Naive B cell (primary cell): ENCODE measurements around the gene COL13A1. TPM values are rescaled to one million over a fixed set of nuclear protein-coding genes. Genes with fewer than 3 reads are reported as not detected.

Experiments
- ATAC-seq, 2 donors: fragments of 150-1000 bp; cut with Tn5 transposase; 2 replicates each; pipeline ENCODE4 v1.10.0; 2021; ENCODE audit warnings: low read depth in 2 of 2, mild to moderate bottlenecking in 2 of 2, moderate library complexity in 2 of 2
- DNase-seq: peaks from one replicate; pipeline ENCODE4 v3.0.0; 2022
- H3K27ac Mint-ChIP-seq, 6 donors: one replicate each; pipeline ENCODE4 v1.8.0; 2020 to 2022; ENCODE audit warnings: mild to moderate bottlenecking in 6 of 6, mixed read lengths in 6 of 6, moderate library complexity in 5 of 6, inconsistent platforms in 2 of 6
- H3K27me3 Mint-ChIP-seq, 3 donors: one replicate each; pipeline ENCODE4 v1.8.0; 2021 to 2022; ENCODE audit warnings: mixed read lengths in 3 of 3, mild to moderate bottlenecking in 1 of 3
- H3K36me3 Mint-ChIP-seq, 2 donors: one replicate each; pipeline ENCODE4 v1.8.0; 2020 to 2022; ENCODE audit warnings: mixed read lengths in 2 of 2, inconsistent platforms in 1 of 2, mild to moderate bottlenecking in 1 of 2
- H3K4me1 Mint-ChIP-seq, 3 donors: one replicate each; pipeline ENCODE4 v1.8.0; 2020 to 2022; ENCODE audit warnings: mixed read lengths in 3 of 3, inconsistent platforms in 1 of 3, mild to moderate bottlenecking in 1 of 3, moderate library complexity in 1 of 3
- H3K4me3 Mint-ChIP-seq, 8 donors: one replicate each; pipeline ENCODE4 v1.8.0; 2020 to 2022; ENCODE audit warnings: mild to moderate bottlenecking in 8 of 8, mixed read lengths in 8 of 8, moderate library complexity in 8 of 8, inconsistent platforms in 2 of 8
- H3K9me3 Mint-ChIP-seq, 7 donors: one replicate each; pipeline ENCODE4 v1.8.0; 2020 to 2022; ENCODE audit warnings: mixed read lengths in 7 of 7, mild to moderate bottlenecking in 5 of 7, inconsistent platforms in 2 of 7, moderate library complexity in 1 of 7
- polyA plus RNA-seq, 6 donors: library from polyadenylated mRNA; unstranded; fragments of 300-500 nt; fragmentation: Illumina TruSeq; gene quantifications; one replicate each; pipeline ENCODE4 v1.2.3, GENCODE V29; 2021; ENCODE audit warnings: low read depth in 6 of 6

The COL13A1 gene
- polyA plus RNA-seq, 6 donors from 2014 or later: not detected

- Mint-ChIP-seq H3K9me3 (no peaks in the 10 kb centered on the region), H3K27me3 (peaks cover 5 to 25% (median 10%) of the 10 kb centered on the region in 3 donors), H3K27ac (no peak overlapping the region), H3K4me1 (peaks cover 0 to 13% (median 6%) of the 10 kb centered on the region in 3 donors), H3K36me3 (no peaks in the 10 kb centered on the region), H3K4me3 (no peak overlapping the region)
- no peak for ATAC-seq
- no peak for DNase-seq
Measured at GRCh38 chr10:69831231-69831855, 29.6 kb downstream of the COL13A1 start.

- ATAC-seq (no peak), DNase-seq (no peak)
- Mint-ChIP-seq H3K9me3 (no peaks in the 10 kb centered on the region), H3K27me3 (peaks cover 2 to 11% (median 5%) of the 10 kb centered on the region in 3 donors), H3K4me1 (peaks cover 0 to 8% (median 6%) of the 10 kb centered on the region in 3 donors), H3K4me3 (no peak overlapping the region), H3K36me3 (no peaks in the 10 kb centered on the region), H3K27ac (no peak overlapping the region)
Measured at GRCh38 chr10:69835233-69835632, 33.5 kb downstream of the COL13A1 start.

GRCh38 chr10:69835875-69836730 is 34.4 kb downstream of the COL13A1 start:
- Mint-ChIP-seq H3K27ac (peak overlapping the region in 1 of 6 donors; percentile 77), H3K4me3 (peak overlapping the region in 1 of 8 donors; percentile 72), H3K4me1 (peaks cover 0 to 8% (median 6%) of the 10 kb centered on the region in 3 donors)

GRCh38 chr10:69836731-69837030 is 35.0 kb downstream of the COL13A1 start:
- peaks cover 0 to 19% (median 5%) of the 10 kb centered on the region in 3 donors for H3K27me3 Mint-ChIP-seq
- no peaks in the 10 kb centered on the region for H3K36me3 Mint-ChIP-seq
- no peaks in the 10 kb centered on the region for H3K9me3 Mint-ChIP-seq
- no peak overlapping the region for H3K27ac Mint-ChIP-seq
- H3K4me3 Mint-ChIP-seq: no peak overlapping the region
- DNase-seq: no peak
- peaks cover 0 to 8% (median 6%) of the 10 kb centered on the region in 3 donors for H3K4me1 Mint-ChIP-seq
- ATAC-seq: no peak

More at GRCh38 chr10:69835875-69836730, 34.4 kb downstream of the COL13A1 start:
- Mint-ChIP-seq H3K27me3 (peaks cover 0 to 15% (median 5%) of the 10 kb centered on the region in 3 donors), H3K36me3 (no peaks in the 10 kb centered on the region), H3K9me3 (no peaks in the 10 kb centered on the region)
- DNase-seq: no peak
- no peak for ATAC-seq

DNA sequence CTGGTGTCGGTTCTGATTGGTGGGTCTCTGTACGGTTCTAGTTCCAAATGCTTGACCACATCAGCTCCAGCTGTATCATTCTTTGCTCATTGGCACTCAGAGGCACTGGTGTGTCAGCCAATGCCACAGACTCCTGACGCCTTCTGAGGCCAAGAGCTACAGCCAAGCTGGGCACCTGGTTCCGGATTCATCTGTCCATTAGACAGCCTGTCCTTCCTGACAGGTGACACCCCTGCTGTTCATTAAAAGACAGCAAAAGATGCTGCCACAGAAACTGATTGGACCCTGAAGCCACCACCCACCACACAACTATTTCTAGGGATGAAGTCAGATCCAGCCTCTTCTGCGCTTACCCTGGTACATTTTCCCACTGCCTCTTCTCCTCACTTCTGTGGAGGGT is 35.6 kb downstream of the COL13A1 start:
- no peaks in the 10 kb centered on the region for H3K9me3 Mint-ChIP-seq
- no peak for ATAC-seq
- no peaks in the 10 kb centered on the region for H3K36me3 Mint-ChIP-seq
- no peak overlapping the region for H3K4me3 Mint-ChIP-seq
- H3K27ac Mint-ChIP-seq: no peak overlapping the region
- H3K4me1 Mint-ChIP-seq: peaks cover 0 to 10% (median 6%) of the 10 kb centered on the region in 3 donors
- no peak for DNase-seq
- H3K27me3 Mint-ChIP-seq: peaks cover 0 to 19% (median 3%) of the 10 kb centered on the region in 3 donors

GRCh38 chr10:69838418-69838817 is 36.7 kb downstream of the COL13A1 start:
- Mint-ChIP-seq H3K4me1 (peaks cover 0 to 12% (median 6%) of the 10 kb centered on the region in 3 donors), H3K27ac (no peak overlapping the region), H3K9me3 (no peaks in the 10 kb centered on the region), H3K4me3 (no peak overlapping the region), H3K36me3 (no peaks in the 10 kb centered on the region), H3K27me3 (peaks cover 0 to 19% (median 0%) of the 10 kb centered on the region in 3 donors)
- no peak for DNase-seq
- ATAC-seq: no peak

DNA sequence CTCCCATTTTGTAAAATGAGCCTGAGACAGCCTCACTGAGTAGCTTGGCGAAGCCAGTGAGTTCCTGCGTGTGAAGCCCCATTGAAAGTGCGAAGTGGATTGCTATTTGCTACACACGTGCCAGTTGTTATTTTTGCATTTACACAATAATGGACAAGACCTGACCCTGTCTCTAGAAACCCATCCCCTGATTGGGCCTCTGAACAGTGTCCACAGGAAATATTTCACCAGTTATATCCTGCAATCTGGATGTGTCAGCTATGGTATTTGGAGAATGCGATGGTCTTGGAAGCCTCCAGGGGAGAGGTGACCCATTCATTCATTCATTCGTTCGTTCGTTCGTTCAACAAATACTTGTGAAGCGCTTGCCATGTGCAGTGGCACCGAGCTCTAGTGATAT is 37.1 kb downstream of the COL13A1 start:
- no peak overlapping the region for H3K4me3 Mint-ChIP-seq

DNA sequence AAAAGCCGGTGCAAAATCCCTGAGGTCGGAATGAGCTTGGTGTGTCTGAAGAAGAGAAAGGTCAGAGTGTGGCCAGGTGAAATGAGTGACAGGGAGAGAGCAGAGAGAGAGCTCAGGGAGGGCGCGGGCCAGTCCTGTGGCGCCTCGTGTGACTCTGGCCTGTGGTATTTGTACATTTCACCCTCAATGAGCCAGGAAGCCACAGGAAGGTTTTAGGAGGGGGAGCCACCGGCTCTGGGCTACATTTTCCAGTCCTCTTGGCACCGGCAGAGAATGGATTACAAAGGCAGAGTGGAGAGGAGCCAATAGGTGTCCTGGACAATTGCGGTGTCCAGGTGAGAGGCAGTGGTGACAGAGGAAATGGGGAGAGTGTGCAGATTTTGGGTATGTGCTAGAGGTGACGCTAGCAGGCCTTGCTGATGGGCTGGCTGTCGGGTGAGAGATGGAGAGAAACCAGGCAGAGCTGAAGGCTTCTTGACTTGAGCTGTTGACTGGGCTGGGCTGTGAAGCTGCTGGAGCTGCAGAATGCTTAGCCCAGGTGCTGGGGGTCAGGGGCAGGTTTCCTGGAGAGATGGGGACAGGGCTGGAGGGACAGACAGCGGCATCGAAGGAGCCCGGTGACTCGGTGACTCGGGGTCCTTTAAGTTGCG is 38.1 kb downstream of the COL13A1 start:
- no peaks in the 10 kb centered on the region for H3K36me3 Mint-ChIP-seq
- DNase-seq: no peak
- no peak overlapping the region for H3K27ac Mint-ChIP-seq
- no peaks in the 10 kb centered on the region for H3K9me3 Mint-ChIP-seq
- peaks cover 0 to 8% (median 0%) of the 10 kb centered on the region in 3 donors for H3K27me3 Mint-ChIP-seq
- ATAC-seq: no peak
- no peak overlapping the region for H3K4me3 Mint-ChIP-seq
- peaks cover 0 to 12% (median 6%) of the 10 kb centered on the region in 3 donors for H3K4me1 Mint-ChIP-seq

More for the DNA sequence above, 37.1 kb downstream of the COL13A1 start:
- ATAC-seq: no peak
- no peak for DNase-seq
- Mint-ChIP-seq H3K27ac (no peak overlapping the region), H3K4me1 (peaks cover 0 to 12% (median 6%) of the 10 kb centered on the region in 3 donors), H3K27me3 (peaks cover 0 to 17% (median 0%) of the 10 kb centered on the region in 3 donors), H3K9me3 (no peaks in the 10 kb centered on the region), H3K36me3 (no peaks in the 10 kb centered on the region)

- DNase-seq: no peak
Measured at GRCh38 chr10:69840773-69841172, 39.1 kb downstream of the COL13A1 start.

DNA sequence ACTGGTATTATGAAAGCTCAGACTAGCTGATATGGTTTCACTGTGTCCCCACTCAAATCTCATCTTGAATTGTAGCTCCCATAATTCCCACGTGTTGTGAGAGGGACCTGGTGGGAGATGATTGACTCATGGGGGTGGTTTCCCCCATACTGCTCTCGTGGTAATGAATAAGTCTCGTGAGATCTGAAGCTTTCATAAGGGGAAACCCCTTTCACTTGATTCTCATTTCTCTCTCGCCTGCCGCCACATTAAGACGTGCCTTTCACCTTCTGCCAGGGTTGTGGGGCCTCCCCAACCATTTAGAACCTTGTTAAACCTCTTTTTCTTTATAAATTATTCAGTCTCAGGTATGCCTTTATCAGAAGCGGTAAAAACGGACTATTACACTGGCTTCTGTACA is 40.3 kb downstream of the COL13A1 start:
- DNase-seq: no peak
- Mint-ChIP-seq H3K27ac (no peak overlapping the region), H3K4me1 (peaks cover 6 to 9% (median 7%) of the 10 kb centered on the region in 3 donors), H3K36me3 (no peaks in the 10 kb centered on the region), H3K27me3 (peaks cover 3 to 23% (median 15%) of the 10 kb centered on the region in 3 donors), H3K4me3 (no peak overlapping the region), H3K9me3 (peaks cover 0 to 2% (median 0%) of the 10 kb centered on the region in 7 donors)
- no peak for ATAC-seq

More at GRCh38 chr10:69840773-69841172, 39.1 kb downstream of the COL13A1 start:
- Mint-ChIP-seq H3K27ac (no peak overlapping the region), H3K36me3 (no peaks in the 10 kb centered on the region), H3K9me3 (no peaks in the 10 kb centered on the region), H3K27me3 (peaks cover 0 to 10% (median 5%) of the 10 kb centered on the region in 3 donors), H3K4me1 (peaks cover under 1 to 12% (median 8%) of the 10 kb centered on the region in 3 donors), H3K4me3 (no peak overlapping the region)
- ATAC-seq: no peak

DNA sequence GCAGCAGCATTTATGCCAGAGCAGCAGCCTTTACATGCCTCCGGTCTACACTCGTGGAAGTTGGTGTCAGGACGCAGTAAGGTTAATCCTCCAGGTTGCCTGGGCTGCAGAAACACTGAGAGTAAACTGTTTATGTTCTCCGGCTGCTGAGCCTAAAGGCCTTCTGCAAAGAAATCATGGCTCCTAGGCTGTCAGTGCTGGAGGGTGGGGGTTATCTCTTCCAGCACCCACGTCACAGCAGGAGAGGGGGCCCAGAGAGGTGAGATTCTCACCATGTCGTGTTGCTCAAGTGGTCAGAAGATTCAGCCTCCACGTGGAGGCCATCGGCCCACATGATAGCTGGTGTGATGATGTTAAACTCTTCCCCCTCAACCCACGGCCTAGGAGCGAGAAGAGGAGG is 41.2 kb downstream of the COL13A1 start:
- Mint-ChIP-seq H3K27ac (no peak overlapping the region), H3K36me3 (no peaks in the 10 kb centered on the region), H3K27me3 (peaks cover 8 to 31% (median 23%) of the 10 kb centered on the region in 3 donors), H3K9me3 (peaks cover 0 to 2% (median 0%) of the 10 kb centered on the region in 7 donors), H3K4me1 (peaks cover 7 to 9% (median 7%) of the 10 kb centered on the region in 3 donors), H3K4me3 (no peak overlapping the region)
- ATAC-seq: no peak
- DNase-seq: no peak

DNA sequence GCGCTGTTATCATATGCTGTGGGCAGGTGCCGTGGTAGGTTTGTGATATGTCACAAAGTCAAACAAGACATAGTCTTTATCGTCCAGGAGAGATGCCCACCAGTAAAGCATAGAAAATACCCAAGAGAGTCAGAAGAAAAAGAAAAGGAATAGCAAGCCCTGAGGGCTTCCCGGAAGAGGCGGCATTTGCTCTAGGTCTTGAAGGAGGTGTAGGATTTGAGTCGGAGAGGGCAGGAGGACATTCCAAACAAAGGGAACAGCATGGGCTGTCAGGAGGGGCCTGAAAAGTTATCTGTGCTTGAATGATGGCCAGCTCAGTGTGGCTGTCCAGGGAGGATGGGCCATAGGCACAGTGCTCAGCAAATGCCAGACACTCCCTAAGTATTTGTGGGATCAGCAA is 42.2 kb downstream of the COL13A1 start:
- ATAC-seq: no peak
- Mint-ChIP-seq H3K9me3 (peaks cover 0 to 2% (median 0%) of the 10 kb centered on the region in 7 donors), H3K36me3 (no peaks in the 10 kb centered on the region), H3K4me3 (no peak overlapping the region), H3K27me3 (peaks cover 11 to 40% (median 25%) of the 10 kb centered on the region in 3 donors), H3K4me1 (peaks cover 7 to 9% (median 7%) of the 10 kb centered on the region in 3 donors), H3K27ac (peak overlapping the region in 1 of 6 donors; percentile 16)
- no peak for DNase-seq

GRCh38 chr10:69844698-69845097 is 43.0 kb downstream of the COL13A1 start:
- DNase-seq (no peak), ATAC-seq (no peak)
- Mint-ChIP-seq H3K27ac (no peak overlapping the region), H3K27me3 (peaks cover 13 to 48% (median 25%) of the 10 kb centered on the region in 3 donors), H3K4me3 (no peak overlapping the region), H3K4me1 (peaks cover 7 to 9% (median 7%) of the 10 kb centered on the region in 3 donors), H3K36me3 (no peaks in the 10 kb centered on the region), H3K9me3 (peaks cover 0 to 2% (median 0%) of the 10 kb centered on the region in 7 donors)
